Measurements from ENCODE around the gene NOSTRIN. TPM values are rescaled to one million over a fixed set of nuclear protein-coding genes. Genes with fewer than 3 reads are reported as not detected.

NOSTRIN gene
- polyA plus RNA-seq, 1 donor (not counting 4 experiments of a cell fraction or from before 2014, with no cell fraction given): not detected

DNA sequence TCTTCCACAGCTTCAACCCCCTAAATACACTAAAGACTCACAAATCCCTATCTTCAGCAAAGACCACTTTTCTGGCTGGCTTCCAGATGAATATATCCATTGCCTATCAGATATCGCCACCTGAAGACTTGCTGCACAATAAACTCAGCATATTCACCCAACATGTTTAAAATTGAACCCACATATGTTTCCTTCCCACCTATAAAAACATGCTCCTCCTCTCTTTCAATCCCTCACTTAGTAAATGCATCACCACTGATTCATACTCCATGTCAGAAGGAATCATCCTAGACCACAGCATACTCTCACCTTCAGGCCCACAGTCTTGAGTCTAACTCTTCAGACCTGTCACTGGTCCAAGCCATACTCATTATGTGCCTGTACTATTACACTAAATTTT is 82.5 kb downstream of the NOSTRIN start:
- H3K4me3 ChIP-seq (ENCODE audit: control insufficient read depth in 2 of 3, extremely low read depth in 1 of 3, insufficient read depth in 2 of 3, low read depth in 1 of 3, low read length in 3 of 3): no peak overlapping the region
- H3K4me2 ChIP-seq (ENCODE audit: control insufficient read depth, extremely low read depth, insufficient read depth, low read depth, low read length): no peak overlapping the region
- DNase-seq (ENCODE audit: low read depth, low spot score): peak; percentile 11
- H3K4me1 ChIP-seq (ENCODE audit: control insufficient read depth, extremely low read depth, insufficient read depth, low read length): peaks cover 20% of the 10 kb centered on the region
- H3K9ac ChIP-seq (ENCODE audit: control insufficient read depth, extremely low read depth, insufficient read depth, low read length): no peak overlapping the region
- no peaks in the 10 kb centered on the region for H3K9me1 ChIP-seq (ENCODE audit: control insufficient read depth, extremely low read depth, insufficient read depth, low read length)
- no peak overlapping the region for H2AFZ ChIP-seq (ENCODE audit: control insufficient read depth, low read length)
- TF ChIP-seq, protein P1, sequence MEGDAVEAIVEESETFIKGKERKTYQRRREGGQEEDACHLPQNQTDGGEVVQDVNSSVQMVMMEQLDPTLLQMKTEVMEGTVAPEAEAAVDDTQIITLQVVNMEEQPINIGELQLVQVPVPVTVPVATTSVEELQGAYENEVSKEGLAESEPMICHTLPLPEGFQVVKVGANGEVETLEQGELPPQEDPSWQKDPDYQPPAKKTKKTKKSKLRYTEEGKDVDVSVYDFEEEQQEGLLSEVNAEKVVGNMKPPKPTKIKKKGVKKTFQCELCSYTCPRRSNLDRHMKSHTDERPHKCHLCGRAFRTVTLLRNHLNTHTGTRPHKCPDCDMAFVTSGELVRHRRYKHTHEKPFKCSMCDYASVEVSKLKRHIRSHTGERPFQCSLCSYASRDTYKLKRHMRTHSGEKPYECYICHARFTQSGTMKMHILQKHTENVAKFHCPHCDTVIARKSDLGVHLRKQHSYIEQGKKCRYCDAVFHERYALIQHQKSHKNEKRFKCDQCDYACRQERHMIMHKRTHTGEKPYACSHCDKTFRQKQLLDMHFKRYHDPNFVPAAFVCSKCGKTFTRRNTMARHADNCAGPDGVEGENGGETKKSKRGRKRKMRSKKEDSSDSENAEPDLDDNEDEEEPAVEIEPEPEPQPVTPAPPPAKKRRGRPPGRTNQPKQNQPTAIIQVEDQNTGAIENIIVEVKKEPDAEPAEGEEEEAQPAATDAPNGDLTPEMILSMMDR (optimal IDR thresholded peaks at IDR 0.05 in 1 of 3, IDR thresholded peaks at IDR 0.05 in 1 of 3, conservative IDR thresholded peaks at IDR 0.05 in 1 of 3; ENCODE audit: extremely low read depth in 1 of 3, insufficient read depth in 2 of 3, low read length in 3 of 3): peak in 1 of 3 experiments; percentile 1
- TF ChIP-seq EZH2 (IDR thresholded peaks at IDR 0.05; ENCODE audit: low read length): no peak
- dilution Hi-C loops (cut with MboI; ENCODE audit: extremely low pct_ligation_motif_present, low sequenced_read_pairs): no loop called here
- H3K27me3 ChIP-seq (ENCODE audit: control insufficient read depth, extremely low read depth, insufficient read depth, low read length): no peaks in the 10 kb centered on the region
- no peak overlapping the region for H3K27ac ChIP-seq (ENCODE audit: control insufficient read depth, insufficient read depth, low read length)
- no peaks in the 10 kb centered on the region for H4K20me1 ChIP-seq (ENCODE audit: control insufficient read depth, extremely low read depth, insufficient read depth, low read length)
- no peaks in the 10 kb centered on the region for H3K9me3 ChIP-seq (ENCODE audit: control insufficient read depth, low read depth, low read length)
- no peaks in the 10 kb centered on the region for H3K36me3 ChIP-seq (ENCODE audit: control insufficient read depth in 2 of 2, extremely low read depth in 1 of 2, insufficient read depth in 2 of 2, low read length in 2 of 2)
- FAIRE-seq: peak; percentile 63
- H3K79me2 ChIP-seq (ENCODE audit: control insufficient read depth, insufficient read depth, low read length): peaks cover 7% of the 10 kb centered on the region

DNA sequence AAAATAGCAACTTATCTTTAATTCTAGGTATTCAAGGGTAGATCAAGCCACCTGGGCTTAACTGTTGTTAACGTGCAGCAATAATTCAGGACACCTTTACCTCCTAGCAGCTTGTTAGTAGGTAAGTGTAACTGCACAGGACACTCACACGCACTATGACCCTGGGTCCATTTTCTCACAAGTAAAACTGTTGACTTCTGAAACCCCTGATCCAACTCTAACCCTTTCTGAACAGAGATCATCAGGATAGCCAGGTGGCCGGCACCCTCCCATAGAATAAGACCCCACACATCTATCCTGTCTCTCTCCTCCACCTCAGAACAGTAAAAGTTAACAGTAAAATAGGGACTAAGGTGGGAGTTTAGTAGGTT is 87.2 kb downstream of the NOSTRIN start:
- Histone ChIP-seq H3K4me2 (ENCODE audit: control insufficient read depth, extremely low read depth, insufficient read depth, low read depth, low read length) (peak overlapping the region; percentile 97), H3K9me3 (ENCODE audit: control insufficient read depth, low read depth, low read length) (no peaks in the 10 kb centered on the region), H4K20me1 (ENCODE audit: control insufficient read depth, extremely low read depth, insufficient read depth, low read length) (no peaks in the 10 kb centered on the region), H2AFZ (ENCODE audit: control insufficient read depth, low read length) (peak overlapping the region; percentile 97), H3K27me3 (ENCODE audit: control insufficient read depth, extremely low read depth, insufficient read depth, low read length) (peaks cover 6% of the 10 kb centered on the region), H3K36me3 (ENCODE audit: control insufficient read depth in 2 of 2, extremely low read depth in 1 of 2, insufficient read depth in 2 of 2, low read length in 2 of 2) (no peaks in the 10 kb centered on the region), H3K9ac (ENCODE audit: control insufficient read depth, extremely low read depth, insufficient read depth, low read length) (peak overlapping the region; percentile 74), H3K9me1 (ENCODE audit: control insufficient read depth, extremely low read depth, insufficient read depth, low read length) (no peaks in the 10 kb centered on the region), H3K4me3 (ENCODE audit: control insufficient read depth in 2 of 3, extremely low read depth in 1 of 3, insufficient read depth in 2 of 3, low read depth in 1 of 3, low read length in 3 of 3) (peak overlapping the region; percentile 49 to 93 (median 82)), H3K4me1 (ENCODE audit: control insufficient read depth, extremely low read depth, insufficient read depth, low read length) (peaks cover 24% of the 10 kb centered on the region), H3K27ac (ENCODE audit: control insufficient read depth, insufficient read depth, low read length) (peak overlapping the region; percentile 33), H3K79me2 (ENCODE audit: control insufficient read depth, insufficient read depth, low read length) (peaks cover 8% of the 10 kb centered on the region)
- DNase-seq (ENCODE audit: low read depth, low spot score) (no peak), FAIRE-seq (no peak)
- no peak for TF ChIP-seq EZH2 (IDR thresholded peaks at IDR 0.05; ENCODE audit: low read length)
- TF ChIP-seq, protein P1 (optimal IDR thresholded peaks at IDR 0.05 in 1 of 3, IDR thresholded peaks at IDR 0.05 in 1 of 3, conservative IDR thresholded peaks at IDR 0.05 in 1 of 3; ENCODE audit: extremely low read depth in 1 of 3, insufficient read depth in 2 of 3, low read length in 3 of 3): no peak
- dilution Hi-C loops (cut with MboI; ENCODE audit: extremely low pct_ligation_motif_present, low sequenced_read_pairs): no loop called here

Data from keratinocyte (primary cell).